ENCODE data around the gene KIF26B.

KIF26B gene

DNA sequence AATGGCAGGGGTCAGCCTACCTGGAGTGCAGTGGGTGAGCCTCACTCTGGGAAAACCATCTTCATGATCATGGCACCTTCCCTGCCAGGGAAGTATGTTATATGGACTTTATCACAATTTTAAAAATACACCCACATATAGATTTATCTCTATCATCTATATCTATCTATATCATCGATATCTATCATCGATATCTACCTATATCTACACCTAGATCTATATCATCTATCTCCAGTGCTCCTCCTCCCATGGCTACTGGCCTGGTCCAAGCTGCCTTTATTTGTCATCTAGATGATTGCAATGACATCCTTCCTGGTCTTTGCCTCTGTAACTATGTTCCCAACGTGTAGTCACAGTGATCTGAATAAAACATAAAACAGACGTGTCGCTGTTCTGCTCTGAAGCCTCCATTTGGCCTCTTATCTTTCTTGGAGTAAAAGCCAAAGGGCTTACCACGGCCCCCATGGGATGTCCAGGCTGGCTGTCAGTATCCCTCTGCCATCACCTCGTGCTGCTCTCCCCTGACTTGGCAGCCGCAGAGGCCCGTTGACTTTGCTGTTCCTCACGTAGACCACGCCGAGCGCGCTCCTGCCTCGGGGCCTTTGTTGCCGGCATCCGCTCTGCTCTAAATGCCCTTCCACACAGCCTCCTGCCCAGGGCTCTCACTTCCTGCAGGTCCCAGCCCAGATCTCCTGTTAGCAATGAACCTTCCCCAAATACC lies 20.6 kb upstream of the KIF26B start:
- no peak for DNase-seq

DNA sequence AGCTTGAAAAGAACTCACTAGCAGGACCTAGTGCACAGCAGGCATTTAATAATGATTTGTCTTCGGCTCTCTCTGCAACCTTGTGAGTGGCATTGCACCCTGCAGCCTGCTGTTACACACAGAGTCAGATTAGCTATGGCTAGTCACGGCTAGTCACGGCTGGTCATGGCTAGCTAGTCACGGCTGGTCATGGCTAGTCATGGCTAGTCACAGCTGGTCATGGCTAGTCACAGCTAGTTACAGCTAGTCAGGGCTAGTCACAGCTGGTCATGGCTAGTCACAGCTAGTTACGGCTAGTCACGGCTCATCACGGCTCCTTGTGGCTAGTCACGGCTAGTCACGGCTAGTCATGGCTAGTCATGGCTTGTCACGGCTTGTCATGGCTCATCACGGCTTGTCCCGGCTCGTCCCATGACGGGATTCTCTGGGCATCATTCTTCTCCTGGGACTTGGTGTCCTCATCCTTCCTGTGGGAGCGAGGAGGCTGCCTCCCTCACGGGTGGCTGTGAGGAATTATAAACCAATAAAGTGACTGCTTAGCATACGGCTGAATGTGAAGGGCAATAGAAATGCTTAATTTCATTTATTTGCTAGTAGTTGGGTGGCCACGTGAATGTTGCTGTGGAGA lies 12.5 kb upstream of the KIF26B start:
- no peak for DNase-seq

DNA sequence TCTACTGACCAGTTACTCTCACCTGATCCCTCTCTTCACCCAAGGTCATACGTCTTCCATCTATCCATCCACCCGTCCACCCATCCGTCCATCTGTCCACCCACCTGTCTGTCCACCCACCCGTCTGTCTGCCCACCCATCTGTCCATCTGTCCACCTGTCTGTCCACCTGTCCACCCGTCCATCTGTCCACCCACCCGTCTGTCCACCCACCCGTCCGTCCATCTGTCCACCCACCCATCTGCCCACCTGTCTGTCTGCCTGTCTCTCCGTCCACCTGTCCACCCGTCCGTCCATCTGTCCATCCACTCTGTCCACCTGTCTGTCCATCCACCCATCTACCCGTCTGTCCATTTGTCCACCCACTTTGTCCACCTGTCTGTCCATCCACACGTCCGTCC lies 11.8 kb upstream of the KIF26B start:
- no peak for DNase-seq

DNA sequence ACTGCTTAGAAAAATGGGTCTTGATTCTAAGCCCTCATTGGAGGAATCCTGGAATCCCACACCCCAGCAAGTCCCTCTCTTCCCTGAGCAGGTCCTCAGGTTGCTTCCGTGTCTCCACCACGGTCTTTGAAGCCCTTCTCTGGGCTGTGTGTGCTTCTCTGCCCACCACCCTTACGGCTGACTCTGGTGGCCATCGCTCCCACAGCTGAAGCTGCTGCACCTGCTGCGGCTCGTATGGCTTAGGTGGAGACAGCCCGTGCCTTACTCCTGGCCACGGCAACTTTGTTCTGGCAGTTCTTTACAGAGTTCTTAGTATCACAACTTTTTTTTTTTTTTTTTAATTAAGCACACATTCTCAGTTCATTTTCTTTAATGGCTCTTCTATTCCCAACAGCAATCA lies 10.9 kb upstream of the KIF26B start:
- DNase-seq: no peak

DNA sequence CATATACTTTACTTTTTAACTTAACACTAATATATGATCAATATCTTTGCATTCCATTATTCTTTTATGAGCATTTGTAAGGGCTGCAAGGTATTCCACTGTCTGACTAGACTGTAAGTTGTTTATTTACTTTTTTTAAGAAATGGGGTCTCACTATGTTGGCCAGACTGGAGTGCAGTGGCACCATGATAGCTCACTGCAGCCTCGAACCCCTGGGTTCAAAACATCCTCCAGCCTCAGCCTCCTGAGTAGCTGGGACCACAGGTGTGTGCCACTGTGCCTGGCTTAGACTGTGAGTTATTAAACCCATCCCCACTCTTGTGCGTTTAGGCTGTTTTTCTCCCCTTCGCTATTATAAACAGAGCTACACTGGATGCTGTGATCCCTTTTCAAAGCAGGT lies 6.7 kb upstream of the KIF26B start:
- no peak for DNase-seq

DNA sequence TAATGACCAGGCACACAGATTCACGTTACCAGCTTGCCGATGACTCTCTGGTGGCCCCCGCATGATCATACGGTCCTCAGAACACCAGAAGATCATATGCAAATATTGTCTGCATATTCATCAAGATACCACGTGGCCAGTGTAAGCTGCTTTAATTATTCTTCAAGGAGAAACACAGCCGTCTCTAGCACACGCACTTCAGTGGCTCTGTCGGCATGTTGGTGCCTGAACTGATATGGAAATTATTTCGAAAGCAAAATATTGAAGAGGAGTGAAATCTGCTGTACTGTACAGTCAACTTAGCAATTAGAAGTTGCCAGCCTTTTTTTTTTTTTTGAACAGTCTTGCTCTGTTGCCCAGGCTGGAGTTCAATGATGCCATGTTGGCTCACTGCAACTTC lies 5.9 kb upstream of the KIF26B start:
- no peak for DNase-seq

DNA sequence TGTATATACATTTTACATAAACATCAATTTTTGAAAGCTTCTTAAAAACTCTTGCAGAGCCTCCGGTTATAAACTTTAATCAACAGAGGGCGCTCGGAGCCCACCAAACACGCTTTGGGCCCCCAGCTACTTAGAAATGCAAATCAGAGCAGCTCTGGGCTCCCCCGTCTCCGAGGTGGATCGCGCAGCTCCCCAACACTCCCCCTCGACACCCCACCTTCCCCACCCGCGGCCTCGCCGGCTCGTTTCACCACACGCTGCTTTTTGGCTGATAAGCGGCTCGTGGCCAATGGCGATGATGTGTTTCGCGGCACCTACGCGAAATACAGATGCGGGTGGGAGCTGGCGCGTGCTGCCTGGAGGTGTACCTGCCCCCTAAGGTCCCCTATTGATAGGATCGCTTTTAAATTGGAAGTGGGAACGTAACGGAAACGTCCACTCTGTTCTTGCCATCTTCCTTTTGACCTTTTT lies 1.7 kb upstream of the KIF26B start:
- peak; percentile 83 to 90 (median 89) for DNase-seq

DNA sequence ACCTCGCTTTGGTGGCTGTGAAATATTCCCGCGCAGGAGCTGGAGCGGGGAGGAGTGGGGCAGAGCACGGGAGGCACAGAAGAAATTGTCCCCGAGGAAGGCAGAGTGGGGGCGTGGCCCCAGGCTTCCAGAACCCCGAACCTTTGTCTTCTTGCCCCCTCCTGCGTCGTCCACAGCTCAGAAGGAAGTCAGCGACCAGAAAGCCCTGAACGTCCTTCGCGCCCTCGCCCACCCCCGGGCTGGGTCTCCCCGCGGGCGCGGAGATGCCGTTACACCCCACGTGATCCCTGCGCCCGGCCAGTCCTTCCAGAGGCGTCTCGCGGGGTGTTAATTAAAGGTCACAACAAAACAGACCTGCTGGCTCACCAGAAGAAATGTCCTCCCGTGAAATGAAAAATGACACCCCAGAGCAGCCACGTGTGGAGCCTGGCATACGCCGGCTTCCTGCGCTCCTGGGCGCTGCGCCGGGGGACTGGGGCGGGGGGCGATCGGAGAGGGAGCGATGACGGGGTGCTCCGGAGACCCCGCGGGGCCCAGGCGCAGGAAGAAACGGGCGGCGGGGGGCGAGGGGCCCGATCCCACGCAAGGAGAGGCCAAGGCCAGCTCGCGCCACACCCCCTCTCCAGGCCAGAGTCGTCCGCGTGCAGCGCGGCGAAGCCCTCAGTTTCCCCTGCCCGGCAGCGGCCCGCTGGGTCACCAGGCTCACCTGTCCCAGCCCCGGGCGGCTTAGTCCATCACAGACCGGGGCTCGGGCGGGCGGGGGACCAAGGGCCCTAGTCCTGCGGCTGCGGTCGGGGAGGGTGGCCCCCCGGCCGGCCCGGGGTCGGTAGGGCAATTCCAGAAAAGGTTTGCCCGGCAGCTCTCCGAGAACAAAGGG lies 995 bp upstream of the KIF26B start:
- DNase-seq: peak; percentile 21 to 50 (median 23)

DNA sequence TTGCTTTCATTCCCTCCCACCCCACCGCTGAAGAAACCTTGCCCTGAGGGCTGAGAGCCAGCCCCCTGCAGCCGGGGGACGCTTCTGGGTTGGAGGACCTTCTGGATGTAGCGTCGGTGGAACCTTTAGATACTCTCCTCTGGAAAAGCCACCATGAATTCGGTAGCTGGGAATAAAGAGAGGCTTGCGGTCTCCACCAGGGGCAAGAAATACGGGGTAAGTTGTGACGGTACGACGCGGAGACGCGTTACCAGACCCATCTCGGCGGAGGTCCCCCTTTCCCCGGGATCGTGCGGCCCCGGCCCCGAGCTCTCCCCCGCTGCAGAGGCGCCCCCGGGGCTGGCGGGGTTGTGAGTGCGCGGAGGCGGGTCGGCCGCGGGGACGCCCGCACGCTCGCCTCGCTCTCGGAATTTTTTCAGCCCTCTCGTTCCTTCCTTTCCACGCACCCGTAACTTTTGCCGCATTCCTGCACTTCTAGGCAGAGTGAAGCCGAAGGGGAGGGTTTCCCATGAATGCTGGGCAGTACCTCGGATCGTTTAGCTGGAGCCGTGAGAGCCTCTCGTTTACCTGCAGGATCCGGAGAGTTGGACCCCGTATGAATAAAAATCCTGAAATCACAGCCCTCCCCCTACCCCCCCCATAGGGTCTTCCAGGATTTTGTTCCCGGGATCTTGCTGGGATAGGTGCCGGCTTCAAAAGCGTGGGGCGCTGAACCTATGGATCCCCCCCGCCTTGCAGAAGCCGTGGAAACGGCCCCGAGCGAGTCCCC lies 671 bp downstream of the KIF26B start:
- peak in 2 of 3 donors; percentile 20 to 25 for DNase-seq

DNA sequence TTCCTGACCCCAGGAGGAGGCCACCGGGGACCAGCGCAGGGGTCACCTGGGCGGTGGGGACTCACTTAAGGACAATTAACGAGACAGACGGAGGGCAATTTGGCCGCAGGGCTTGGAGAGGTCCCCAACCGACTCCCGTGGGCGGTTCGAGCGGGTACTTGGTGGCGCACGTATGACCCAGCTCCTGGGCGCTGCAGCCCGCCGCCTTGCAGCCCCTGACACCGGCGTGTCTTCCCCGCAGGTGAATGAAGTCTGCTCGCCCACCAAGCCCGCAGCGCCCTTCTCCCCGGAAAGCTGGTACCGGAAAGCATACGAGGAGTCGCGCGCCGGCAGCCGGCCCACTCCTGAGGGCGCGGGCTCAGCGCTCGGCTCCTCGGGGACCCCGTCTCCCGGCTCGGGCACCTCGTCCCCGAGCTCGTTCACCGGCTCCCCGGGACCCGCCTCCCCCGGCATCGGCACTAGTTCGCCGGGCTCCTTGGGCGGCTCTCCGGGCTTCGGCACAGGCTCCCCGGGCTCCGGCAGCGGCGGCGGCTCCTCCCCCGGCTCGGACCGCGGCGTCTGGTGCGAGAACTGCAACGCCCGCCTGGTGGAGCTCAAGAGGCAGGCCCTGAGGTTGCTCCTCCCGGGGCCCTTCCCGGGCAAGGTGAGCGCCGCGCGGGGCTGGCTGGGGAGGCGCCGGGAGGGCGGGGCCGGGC lies 1.4 kb downstream of the KIF26B start:
- peak; percentile 80 to 92 (median 88) for DNase-seq

DNA sequence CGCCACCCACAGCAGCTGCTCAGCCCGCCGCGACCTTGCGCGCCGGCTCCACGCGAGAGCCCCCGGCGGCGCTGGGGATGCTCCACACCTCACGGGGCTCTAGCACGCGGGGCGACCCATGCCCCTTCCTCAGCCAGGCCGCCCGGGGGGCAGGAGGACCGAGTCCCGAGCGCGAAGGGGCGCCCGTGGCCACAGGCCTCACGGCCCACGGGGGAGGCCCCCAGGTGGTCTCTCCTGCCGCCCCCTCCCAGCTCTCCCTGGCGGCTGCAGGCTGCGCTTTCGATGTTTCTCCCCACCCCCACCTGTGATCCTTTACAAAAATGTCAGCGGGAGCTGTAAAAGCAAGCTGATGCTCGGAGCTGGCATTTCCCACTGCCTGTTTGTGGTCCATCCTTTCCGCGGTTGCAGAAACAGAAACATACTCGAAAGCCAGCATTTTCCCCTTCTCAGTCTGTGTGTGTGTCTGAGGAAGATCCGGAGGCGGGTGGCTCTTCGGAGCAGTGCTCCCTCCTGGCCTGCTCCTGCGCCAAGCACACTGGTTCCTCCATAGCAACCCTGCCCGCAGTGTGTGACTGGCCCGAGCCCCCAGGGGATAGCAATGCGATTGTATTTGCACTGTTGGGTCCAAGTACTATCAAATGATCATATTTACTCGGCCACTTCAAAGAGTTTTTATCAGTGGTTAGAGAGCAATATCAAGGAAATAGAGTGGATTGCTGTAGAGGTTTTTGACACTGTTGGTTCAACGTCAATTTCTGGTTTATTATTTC lies 2.1 kb downstream of the KIF26B start:
- DNase-seq: peak; percentile 40 to 53 (median 49)

DNA sequence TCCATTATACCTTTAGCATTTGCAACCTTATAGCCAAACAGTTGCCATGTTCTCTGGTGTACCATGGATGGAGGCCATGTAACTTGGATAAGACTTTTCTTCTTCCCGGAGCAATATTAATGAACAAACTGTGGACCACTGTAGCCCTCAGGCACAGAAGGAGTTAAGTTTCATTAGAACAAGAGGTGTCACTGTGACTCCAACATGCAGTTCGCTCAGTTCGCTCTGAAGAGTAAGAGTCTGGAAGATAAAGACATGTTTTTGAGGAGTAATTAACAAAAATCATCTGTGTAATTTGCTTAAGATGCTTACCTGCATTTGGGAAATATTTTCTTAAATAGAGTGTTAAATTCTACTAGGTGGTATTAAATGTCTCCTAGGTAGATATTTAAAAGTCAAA lies 4.1 kb downstream of the KIF26B start:
- no peak for DNase-seq

DNA sequence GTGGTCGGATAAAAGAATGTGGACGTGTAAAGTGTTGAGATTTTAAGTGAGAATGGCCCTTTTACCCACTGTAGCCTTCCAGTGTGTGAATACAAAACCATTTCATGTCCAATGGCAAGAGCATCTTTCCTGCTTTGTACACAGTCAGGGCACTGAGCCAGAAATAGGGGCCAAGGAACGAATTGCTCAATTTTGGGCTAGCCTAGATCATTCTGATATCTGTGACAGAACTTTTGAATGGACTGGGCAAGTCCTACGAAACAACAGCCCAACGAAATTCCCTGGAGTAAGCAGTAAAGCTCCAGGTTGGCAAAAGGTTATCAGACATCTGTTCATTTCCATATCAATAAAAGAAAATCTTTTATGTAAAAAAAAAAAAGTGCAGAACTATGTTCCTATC lies 5.5 kb downstream of the KIF26B start:
- DNase-seq: no peak

DNA sequence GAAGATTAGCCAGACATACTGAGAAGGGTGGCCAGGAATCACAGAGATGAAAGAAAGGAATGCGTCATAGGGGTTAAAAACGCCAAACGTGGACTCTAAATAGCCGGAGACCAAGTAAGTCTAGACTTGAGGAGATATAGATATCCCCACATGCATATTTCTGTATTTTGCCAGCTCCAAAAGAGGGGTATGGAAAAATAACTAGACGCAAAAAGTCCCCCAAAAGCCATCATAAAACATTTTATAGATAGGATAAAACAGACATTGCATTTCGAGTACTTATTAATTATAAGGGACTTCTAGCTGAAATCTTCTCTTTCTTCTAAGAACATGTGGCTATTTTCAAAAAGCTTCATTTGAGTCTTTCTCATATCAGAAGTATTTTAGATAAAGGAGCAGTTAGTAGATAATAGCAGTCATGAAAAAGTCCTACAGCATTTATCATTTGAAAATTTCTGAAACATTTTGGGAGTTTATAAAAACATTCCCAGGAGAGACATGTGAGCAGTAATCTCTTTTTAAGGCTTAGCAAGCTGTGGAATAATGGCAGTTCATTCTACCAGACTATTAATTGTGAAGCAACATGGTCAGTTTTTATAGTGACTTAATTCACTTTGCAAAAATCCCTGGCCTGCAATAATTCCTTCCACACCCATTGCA lies 6.1 kb downstream of the KIF26B start:
- DNase-seq: no peak

DNA sequence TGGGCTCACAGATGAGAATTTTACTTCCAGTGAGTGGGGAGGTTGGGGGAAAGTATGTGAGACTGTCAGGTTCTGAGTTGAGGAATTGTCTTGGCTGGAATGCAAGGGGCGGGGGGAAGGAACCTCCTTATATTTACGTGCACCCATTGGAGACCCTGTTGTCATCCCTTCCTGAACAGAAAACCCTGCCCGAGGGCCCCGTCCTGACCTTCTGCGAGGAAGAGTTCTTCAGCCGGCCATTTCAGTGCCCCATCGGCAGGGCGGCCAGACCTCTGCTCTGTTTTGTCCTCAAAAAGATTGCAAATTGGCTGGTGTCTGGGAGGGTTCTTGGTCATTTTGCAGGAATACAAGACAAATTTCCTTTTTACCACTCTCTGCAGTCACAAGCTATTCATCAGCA lies 7.1 kb downstream of the KIF26B start:
- no peak for DNase-seq

DNA sequence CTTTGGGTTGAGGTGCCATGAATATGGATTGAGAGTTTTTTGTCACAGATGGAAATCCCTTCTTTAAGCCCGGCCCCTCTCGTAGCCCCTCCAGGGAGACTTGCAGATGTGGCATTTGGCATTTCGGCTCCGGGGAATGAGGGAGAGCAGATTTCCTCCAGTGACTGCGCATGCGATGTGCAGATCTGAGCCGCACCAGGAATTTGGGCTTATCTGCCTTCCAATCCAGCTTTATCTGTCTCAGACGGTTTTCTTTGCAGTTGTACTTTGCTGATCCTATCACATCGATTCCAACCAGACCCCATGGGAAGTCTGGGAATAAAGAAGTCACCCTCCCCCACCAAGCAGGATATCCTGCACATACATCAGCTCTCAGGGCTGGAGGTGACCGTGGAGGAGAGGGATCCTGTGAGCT lies 11.7 kb downstream of the KIF26B start:
- DNase-seq: no peak

DNA sequence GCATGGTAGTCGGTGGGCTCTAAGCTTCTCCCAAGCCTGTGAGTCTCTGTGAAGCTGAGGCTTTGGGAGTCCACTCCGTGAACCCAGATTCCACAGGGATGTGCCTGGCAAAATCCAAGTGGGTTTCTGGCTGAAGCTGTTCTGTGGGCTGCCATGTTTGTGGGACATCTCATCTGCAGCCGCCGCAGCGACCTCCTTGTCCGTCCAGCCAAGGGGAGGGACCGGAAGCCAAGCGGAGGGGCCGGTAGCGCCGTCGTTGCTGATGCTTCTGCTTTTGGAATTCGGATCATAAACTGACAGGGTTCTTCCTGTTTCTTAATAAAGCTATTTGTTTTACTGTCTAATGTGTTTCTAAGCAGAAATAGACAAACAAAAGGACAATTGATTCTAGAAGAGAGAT lies 13.3 kb downstream of the KIF26B start:
- peak; percentile 50 to 70 (median 61) for DNase-seq

DNA sequence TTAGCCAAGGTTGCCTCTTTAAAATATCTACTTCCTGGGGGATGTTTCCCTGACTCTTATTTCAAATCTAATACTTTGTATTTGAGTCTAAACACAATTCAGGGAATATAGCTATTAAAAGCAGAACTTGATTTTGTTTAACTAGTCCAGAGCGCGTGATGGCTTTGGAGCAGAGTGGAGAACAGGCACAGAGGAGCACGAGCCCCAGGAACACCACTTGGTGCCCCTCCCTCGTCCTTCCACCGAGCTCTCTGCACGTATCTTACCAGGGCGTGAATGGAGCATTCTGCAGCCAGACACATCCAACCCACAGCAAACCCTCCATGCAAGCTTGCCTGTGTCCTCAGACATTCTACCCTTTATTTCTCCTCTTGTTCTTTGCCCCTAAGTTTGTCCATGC lies 14.1 kb downstream of the KIF26B start:
- no peak for DNase-seq

DNA sequence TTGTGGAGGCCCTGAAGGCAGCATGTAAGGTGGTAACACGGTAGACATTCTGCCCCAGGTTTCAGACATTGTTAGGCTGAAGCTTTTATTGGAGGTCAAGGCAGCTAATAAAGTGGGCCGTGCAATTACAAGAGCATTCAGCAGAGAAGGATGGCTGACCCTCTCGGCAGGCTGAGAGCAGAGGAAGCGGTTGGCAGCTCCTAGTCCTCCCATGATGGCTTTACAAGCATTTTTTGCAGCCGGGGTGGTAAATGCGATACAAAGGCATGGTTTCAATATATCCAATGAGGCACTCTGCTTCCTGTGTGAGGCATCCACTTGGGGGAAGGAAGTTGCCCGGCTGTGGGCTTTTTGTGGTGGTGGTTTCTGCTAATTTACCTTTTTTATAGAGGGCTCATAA lies 14.6 kb downstream of the KIF26B start:
- DNase-seq: peak in 2 of 3 donors; percentile 33 to 44

DNA sequence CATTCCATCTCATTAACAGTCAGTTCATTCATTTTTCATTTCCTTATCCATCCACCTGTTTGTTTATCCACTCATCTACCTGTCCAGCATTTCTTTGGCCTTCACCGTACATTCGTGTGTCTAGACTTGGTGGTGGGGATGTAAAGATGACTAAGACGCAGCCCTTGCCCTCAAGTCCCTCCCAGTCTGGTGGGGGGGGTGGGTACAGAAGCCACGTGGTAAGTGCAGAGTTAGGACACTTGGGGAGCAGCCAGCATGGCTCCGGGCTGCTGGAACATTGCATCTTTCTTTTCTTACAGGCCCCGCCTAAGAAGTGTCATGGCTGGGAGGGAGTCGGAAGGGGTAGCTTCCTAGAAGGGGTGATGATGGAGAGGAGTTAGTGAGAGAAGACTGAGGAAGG lies 17.2 kb downstream of the KIF26B start:
- no peak for DNase-seq

DNA sequence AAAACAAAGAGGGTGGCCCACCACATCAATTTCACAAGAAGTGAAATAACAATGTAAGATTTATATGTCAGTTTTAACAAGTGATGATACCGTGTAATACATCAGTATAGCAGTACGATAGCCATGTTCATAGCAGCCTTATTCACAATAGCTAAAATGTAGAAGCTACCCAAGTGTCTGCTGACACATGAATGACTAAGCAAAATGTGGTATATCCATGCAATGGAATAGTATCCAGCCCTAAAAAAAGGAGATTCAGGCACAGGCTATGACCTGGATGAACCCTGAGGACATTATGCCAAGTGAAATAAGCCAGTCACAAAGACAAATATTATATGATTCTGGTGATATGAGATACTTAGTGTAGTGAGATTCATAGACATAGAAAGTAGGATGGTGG lies 18.0 kb downstream of the KIF26B start:
- no peak for DNase-seq
